HG03565 (cell line): ENCODE data around the gene ADCY3.
"Not testable (repeated sequence)": the region's sequence is repeated elsewhere in the genome, so short reads cannot be mapped to it uniquely, and the experiment has no call there.

Experiments
- ATAC-seq: cut with Tn5 transposase; IDR thresholded peaks from one replicate; pipeline ENCODE4 v1.9.1; 2021; ENCODE audit warnings: mild to moderate bottlenecking, moderate library complexity; ENCODE audit not compliant: unreplicated experiment

Gene ADCY3

DNA sequence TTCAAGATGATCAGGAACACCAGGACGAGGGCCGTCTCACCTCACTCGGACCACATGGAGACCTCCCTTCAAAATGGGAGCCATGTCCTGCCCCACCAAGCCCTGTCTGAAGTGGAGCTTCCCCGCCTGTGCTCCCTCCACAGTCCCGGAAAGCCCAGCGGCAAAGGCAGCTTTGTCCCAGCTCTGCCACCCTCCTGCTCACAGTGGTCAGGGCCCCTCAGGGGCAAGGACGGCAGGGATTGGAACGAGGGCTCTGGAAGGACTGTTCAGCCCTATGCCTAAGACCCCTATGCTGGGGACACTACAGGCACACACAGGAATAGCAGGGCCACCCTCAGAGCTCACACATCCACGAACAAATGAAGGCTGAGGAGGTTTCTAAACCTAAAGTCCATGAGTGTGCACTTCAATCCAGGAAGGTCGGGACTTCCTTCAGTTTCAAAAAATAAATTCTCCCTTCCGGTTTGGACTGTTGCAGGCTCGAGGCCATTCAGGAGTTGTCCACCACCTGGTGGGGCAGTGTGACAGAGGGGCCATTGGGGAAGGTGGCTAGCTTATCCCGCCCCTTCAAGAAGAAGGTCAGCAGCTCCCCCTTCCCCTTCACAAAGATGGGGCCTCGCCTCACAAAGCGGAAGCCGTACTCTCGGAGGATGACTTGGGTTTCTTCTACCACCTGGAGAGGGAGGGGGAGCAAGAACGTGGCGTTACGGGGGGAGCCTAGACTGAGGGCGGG lies 100.4 kb downstream of the ADCY3 start:
- no peak for ATAC-seq

DNA sequence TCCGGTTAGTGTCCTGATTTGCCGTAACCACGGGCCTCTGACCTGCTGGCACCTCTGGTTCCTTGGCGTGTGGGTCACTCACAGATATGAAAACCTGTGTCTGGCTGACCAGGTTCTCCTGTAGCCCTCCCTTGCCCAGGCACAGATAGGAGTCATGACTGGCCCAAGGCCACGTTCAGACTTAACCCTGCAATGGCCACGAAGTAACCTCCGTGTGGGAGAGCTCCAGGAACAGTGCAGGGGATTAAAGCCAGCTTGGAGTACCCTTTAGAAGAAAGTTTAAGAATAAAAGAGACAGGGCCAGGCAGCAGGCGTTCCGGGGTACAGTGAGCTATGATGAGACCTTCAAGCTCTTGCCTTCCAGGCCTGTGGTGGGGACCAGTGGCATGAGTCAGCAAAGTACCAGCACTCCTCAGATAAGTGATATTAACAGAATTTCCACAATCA lies 101.3 kb downstream of the ADCY3 start:
- no peak for ATAC-seq

DNA sequence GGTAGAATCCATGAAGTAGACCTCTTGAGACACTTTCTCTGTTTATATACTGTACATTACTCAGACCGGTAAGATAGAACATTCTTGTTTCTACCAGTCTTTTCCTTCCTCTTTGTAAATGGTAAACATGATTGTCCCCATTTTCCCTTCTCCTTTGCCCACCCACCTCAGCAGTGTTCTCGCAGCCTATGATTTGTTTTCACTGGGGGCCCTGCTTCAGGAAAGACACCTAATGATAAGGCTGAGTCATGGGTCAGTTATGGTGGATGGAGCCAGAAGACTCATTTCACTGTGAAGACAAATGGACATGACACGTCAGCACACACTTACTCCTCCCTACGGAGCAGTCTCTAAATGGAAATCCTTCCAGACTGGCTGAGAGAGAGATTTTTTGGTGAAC lies 103.2 kb downstream of the ADCY3 start:
- no peak for ATAC-seq

DNA sequence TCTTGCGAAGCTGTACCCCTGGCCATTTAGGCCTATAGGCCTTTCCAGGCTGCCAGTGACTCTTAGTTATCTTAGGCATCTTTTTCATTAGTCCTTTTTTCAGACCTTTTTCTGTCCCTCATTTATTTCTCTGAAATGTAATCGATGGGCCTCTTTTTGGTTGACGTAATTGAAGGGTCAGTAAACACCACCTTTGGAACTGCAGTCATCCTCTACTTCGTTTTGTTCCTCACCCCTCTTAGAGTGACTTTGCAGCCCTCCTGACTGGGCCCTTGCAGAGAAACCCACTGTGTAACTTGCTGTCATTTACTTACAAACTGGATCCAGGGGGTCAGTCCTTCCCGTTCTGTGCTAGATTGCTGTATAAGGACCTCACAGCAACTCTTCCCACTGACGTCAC lies 103.6 kb downstream of the ADCY3 start:
- ATAC-seq: no peak

DNA sequence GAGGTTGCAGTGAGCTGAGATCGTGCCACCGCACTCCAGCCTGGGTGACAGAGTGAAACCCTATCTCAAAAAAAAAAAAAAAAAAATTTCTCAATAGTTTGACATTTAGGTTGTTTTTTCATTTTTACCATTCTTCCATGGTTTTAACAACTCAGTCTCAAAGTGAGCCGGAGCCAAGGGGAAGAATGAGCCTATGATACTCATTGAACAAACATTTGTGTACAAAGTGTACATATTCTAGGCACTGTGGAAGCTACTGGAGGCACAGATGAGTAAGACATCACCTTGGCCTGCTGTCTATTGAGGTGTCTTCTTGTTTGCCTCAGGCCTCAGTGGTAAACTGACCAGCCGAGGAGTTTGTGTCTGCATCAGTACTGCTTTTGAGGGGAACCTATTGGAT lies 104.9 kb downstream of the ADCY3 start:
- ATAC-seq: no peak

DNA sequence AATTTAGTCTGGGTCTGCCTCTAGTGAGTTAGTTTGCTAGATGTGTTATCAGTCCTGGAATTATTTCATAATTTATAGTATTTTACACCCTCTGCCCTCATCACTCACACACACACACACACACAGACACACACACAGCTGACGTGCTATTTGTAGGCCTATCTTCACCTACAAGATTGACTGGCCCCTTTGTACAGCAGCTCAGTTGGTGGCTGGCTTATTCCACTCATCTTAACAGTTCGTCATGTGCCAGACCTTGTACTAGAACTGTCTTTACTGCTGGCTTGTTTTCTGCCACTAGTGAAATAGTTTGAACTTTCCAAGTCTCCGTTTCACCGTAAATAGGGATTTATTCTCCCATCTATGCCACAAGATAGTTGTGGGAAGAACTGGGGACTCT lies 105.5 kb downstream of the ADCY3 start:
- no peak for ATAC-seq

DNA sequence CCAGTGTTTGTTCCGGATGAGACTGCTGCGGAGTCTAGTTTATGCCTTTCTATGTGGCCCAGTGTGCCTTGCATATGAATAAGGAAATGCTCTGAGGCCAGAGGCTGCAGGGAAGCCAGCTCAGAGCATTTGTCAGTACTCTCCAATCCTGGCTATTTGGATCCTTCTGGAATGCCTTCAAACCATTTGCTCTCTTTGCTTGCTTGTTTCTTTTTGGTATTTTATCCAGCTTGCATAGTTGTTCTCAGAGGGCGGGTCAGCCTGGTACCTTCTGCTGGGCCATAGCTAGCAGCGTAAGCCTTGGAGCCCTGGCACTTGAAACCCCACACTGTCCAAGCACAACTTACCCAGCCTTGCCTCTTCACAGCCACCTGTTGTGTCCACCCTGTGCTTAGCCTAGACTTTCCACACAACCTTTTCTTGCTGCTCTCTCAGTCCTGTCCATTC lies 106.3 kb downstream of the ADCY3 start:
- no peak for ATAC-seq

DNA sequence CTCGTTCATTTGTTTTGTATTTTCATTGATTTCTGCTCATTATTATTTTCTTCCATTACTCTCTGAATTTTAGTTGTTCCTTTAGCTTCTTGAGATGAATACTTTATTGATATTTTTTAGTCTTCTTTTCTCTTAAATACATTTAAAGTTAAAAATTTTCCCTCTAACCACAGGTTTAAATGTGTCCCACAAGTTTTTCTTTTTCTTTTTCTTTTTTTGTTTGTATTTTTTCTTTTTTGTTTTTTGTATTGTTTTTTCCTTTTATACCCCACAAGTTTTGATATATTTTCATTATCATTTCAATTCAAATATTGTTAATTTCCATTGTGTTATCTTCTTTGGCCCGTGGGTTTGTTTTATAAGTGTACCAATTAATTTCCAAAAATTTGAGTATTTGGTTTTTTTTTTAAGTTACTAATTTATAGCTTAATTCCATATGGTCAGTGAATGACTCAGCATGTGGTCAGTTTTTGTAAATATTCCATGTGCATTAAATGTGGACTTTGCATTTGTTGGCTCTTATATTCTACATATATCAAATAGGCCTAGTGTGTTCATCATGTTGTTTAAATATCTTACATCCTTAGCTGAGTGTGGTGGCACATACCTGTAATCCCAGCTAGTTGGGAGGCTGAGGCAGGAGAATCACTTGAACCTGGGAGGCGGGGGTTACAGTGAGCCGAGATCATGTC lies 110.6 kb downstream of the ADCY3 start:
- no peak for ATAC-seq

DNA sequence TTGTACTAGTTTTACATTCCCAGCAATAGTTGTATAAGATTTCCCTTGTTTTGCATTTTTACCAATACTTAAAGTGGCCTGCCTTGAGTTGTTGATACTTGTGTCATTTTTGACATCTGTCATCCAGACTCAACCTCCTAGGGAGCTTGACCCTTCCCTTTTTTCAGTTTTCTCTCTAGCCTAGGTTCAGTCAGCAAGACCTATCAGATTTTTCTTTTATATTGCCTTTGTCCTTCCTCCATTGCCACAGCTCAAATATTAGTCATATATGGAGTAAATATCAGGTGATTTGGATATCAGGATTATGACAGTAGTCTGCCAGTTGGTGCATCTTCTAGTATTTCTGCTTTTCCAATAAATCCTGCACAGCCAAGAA lies 113.4 kb downstream of the ADCY3 start:
- no peak for ATAC-seq

DNA sequence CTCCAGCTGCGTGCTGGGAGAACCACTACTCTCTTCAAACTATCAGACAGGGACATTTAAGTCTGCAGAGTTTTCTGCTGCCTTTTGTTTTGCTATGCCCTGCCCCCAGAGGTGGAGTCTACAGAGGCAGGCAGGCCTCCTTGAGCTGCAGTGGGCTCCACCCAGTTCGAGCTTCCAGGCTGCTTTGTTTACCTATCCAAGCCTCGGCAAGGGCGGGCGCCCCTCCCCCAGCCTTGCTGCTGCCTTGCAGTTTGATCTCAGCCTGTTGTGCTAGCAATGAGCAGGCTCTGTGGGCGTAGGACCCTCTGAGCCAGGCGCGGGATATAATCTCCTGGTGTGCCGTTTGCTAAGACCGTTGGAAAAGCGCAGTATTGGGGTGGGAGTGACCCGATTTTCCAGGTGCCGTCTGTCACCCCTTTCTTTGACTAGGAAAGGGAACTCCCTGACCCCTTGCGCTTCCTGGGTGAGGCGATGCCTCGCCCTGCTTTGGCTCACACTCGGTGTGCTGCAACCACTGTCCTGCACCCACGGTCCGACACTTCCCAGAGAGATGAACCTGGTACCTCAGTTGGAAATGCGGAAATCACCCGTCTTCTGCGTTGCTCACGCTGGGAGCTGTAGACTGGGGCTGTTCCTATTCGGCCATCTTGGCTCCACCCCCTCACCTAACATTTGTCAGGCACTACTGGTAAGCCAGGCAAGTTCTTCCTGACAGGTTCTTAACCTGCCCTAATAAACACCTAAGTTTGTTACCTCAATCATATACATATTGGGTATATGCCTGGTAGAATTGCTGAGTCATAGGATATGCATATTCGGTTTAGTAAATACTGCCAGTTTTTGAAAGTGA lies 114.0 kb downstream of the ADCY3 start:
- ATAC-seq: not testable (repeated sequence)

DNA sequence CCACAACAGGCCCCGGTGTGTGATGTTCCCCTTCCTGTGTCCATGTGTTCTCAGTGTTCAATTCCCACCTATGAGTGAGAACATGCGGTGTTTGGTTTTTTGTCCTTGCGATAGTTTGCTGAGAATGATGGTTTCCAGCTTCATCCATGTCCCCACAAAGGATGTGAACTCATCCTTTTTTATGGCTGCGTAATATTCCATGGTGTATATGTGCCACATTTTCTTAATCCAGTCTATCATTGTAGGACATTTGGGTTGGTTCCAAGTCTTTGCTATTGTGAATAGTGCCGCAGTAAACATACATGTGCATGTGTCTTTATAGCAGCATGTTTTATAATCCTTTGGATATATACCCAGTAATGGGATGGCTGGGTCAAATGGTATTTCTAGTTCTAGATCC lies 119.5 kb downstream of the ADCY3 start:
- not testable (repeated sequence) for ATAC-seq

DNA sequence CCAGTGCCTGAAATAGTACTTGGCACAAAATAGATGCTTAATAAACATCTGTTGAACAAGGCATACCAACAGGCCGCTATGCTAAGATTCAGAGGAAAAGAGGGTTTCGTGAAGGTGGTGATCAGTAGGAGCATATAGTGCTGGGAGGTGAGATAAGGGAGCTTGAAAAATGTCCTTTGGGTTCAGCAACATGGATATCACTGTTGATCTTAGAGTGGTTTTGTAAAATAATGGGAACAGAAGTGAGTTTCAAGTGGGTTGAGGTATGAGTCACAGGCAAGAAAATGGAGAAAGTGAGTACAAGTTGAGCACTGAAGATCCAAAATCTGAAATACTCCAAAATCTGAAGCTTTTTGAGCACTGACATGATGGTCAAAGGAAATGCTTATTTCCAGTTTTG lies 122.4 kb downstream of the ADCY3 start:
- no peak for ATAC-seq

DNA sequence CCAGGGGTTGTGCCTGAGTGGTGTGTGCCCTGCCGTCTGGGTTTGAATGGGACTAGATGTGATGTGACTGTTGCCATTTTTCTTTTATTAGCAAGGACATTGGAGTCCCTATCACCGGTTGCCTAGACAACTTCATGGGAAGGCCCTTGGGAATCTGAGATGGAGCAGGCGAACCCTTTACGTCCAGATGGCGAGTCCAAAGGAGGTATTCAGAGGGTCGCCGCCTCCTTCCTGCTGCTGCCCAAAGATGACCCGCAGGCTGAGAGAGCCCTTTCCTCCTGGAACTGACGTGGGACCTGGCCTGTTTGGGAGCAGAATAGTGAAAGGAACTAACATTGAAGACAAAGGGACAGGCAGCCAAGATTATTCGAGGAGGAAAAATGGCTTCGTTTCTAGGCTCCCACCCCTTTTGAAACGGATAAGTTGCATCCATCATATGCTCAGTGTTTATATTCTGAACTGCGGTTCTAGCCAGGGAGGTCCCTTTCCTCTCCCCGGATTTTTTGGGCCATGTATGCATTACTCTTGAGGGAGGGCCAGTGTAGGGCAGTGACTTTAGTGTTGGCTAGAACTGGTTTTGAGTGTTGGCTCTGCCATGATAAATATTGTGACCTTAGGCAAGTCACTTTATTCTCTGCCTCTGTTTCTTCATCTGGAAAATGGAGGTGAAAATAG lies 126.1 kb downstream of the ADCY3 start:
- no peak for ATAC-seq

DNA sequence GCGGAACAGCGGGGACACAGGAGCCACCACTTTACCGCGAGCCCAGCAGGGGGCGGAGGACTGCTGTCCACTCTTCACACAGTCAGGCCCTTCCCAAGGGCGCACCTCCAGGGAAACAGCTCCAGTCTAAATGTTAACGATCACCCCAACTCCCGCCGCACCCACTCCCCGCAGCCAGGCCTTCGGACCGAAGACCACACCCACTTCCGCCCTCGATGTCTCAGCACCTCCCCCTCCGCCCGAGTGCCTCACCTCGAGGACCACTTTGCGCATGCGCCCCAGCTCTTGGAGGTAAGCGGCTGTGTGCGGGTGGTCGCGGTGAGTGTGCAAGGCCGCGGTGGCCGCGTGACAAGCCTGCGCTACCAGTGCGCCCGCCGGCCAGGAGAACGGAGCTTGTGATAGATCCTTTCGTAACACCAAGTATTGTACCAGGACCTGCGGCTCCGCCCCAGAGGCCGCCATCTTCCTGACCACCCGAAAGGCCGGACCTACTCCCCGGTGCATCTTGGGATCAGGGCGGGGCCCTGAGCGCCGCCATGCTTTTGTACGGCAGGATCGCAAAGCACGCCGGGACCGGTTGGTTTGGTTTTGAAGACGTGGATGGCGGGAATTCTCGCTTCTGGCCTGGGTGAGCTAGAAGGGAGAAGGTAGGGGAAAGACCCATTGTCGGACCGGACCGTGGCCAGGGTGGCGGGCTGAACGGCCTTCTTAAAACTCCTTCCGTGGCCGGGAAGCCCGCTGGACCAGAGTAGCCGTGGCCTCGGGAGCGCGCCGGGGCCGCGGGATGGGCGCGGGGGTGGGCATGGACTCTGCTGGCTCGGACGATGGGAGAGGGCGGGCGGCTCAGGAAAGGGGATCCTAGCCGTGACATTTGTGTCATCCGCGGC lies 126.9 kb downstream of the ADCY3 start, which contains the start of the genes CENPO and PTRHD1:
Gene CENPO (plus strand): TSS at position 552 of the 887 bp plus-strand sequence. CDS start 495 bp downstream, outside the sequence.
Gene PTRHD1 (minus strand): TSS at position 518 of the 887 bp plus-strand sequence. CDS start 14 bp downstream, at position 504.
- peak; percentile 87 for ATAC-seq

DNA sequence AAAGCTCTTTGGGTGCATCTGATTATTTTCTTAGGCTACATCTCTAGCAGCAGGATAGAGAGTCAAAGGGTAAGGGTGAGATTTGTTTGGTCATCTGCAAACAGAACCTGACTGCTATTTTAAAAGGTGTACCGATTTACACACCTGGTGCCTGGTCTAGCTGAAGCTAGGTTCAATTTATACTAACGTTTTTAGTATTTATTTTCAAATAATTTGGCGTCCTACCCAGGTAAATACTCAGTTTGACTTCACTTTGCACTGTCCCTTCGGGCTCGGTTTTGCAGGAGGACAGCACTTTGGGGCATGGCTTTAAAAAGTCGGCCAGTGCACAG lies 127.5 kb downstream of the ADCY3 start:
- no peak for ATAC-seq

DNA sequence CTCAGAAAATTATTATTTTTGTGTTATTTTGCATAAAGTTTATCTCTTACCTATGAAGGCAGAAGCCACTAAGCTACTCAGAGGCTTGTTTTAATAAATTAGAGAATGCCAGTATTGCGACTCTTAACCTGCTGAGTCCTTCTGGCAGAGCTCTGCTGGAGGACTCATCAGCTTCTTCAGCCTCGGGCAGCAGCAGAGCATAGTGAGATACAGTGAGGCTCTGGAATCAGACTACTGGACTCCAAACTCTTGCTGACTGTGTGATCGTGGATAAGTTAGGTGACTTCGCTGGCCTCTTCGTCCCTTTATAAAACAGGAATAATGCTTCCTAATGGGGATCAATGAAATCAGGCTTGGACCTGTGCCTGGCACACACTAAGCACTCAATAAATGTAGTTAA lies 128.6 kb downstream of the ADCY3 start:
- no peak for ATAC-seq

DNA sequence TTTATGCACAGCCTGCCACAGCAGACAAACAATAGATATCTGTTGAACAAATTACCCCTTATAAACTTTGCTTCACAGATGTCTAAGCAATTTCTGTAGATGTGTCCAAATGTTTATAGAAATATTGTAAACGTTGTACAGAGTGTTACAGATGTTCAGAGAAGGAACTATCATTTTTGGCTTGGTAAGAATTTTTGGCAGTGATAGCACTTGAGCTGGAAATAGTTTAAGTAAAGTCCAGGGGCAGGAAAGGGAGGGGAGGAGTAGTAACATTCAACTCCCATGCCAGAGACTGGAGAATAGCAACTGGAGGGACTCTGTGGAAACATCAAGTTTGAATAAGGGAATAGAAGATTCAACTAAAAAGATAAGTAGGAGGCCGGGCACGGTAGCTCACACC lies 131.2 kb downstream of the ADCY3 start:
- ATAC-seq: no peak

DNA sequence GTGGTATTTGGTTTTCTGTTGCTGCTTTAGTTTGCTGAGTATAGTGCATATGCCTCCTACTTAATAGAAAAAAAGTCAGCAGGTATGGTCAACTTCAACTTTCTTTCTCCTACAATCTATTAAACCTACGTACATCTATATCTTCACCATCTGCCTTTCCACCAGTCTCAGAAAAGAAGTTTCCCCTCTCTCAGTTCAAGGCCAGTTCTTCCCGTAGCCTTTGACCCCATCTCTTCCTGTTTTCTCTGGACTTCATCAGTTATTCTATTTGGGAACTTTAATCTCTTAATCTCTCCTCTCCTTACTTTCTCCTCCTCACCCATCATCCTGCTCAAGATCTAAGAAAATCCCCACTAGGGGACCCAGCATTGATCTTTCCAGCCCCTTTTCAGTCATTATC lies 132.5 kb downstream of the ADCY3 start:
- ATAC-seq: no peak

DNA sequence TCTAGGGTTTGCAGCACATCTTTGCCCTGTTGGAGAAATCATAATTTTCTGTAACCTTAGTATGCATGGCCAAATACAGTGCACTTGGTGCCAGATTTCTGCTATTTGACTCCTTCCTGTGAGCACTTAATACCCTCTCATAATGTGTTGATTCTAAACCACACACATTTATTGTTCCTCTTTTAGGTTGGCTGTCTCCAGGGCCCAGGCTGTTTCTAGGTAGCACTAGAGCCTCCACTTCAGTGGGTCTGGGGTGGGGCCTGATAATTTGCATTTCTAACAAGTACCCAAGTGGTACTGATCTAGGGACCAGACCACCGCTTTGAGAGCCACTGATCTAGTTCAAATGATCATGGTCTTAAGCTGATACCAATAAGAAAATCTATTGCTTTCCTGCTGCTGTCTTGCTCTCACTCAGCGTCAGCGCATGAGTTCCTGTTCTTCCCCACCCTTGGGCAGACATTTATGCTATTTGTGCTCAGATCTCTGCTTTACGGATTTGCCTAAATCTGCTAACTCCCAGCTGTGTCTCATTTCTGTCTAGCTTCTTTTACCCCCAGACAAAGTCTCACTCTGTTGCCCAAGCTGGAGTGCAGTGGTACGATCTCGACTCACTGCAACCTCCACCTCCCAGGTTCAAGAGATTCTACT lies 134.2 kb downstream of the ADCY3 start:
- no peak for ATAC-seq
